RPMI8226 (cell line): ENCODE results near the gene ALDH4A1.
"Not testable (repeated sequence)": the region's sequence is repeated elsewhere in the genome, so short reads cannot be mapped to it uniquely, and the experiment has no call there.

Experiments
- DNase-seq: peaks from one replicate; pipeline ENCODE4 v3.0.0-alpha.2; 2015

ALDH4A1 gene

DNA sequence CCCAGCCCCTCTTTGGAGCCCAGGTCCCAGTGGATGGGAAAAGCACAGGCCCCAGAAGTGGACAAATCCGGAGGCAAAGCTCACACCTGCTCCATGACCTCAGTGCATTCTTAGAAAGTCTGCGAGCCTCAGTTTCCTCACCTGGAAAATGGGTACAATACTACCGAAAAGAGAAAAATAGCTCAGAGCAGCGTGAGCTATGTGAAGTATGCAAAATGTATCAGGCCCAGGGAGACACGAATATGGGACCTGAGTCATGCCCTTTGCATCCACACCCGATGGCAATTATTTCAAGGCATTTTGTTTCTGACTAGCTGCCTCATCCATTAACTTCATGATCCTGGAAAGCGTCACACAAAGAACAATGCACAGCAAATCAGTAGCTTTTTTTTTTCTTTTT is 9.2 kb downstream of the ALDH4A1 start:
- no peak for DNase-seq

- DNase-seq = not testable (repeated sequence)
These were observed 10.5 kb downstream of the ALDH4A1 start for GRCh38 chr1:18891858-18892257.

DNA sequence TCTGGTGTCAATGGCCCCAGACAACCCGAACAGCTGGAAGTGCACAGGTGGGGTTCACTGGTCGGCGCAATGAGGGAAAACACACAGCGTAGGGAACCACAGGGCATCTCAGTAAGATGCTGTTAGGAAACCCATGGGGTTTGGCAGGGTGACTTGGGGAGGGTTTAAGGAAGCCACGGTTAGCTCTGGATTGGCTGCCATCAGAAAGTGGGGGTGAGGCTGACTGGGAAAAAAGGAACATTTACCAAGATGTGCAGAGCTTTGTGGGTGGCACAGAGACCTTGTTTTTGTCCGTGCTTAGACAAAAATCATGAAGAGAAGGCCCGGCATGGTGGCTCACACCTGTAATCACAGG is 11.0 kb downstream of the ALDH4A1 start:
- no peak for DNase-seq

DNA sequence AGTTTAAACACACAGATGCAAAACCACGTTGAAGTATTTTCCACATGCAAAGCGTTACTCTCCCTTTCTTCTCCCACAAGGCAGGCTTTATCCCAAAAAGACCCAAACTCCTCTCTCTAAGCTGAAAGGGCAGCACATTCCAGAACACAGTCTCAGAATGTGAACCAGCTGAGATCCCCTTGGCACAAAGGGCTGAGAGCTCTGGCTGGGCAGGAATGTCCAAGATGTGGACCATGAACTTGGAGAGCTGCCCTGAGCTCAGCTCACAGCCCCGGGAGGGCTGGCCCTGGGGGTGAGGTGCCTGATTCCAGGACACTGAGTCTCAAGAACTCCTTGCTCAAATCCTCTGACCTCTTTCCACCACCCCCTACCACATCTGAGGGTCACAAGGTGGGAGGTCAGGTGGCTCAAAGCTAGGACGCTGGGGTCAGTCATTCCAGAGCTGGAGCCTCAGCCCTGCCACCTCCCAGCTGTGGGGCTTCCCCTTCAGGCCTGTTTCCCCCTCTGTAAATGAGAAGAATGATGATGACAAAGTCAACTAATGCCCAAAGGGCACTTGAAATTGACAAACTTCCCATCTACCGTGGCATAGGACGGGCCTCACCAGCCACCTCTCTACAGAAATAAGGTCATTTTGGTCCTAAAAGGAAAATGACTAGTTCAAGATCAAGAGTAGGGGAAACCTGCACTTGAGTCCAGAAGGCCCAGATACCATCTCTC is 11.5 kb downstream of the ALDH4A1 start:
- no peak for DNase-seq

GRCh38 chr1:18886003-18886335 is 16.4 kb downstream of the ALDH4A1 start:
- DNase-seq = no peak

DNA sequence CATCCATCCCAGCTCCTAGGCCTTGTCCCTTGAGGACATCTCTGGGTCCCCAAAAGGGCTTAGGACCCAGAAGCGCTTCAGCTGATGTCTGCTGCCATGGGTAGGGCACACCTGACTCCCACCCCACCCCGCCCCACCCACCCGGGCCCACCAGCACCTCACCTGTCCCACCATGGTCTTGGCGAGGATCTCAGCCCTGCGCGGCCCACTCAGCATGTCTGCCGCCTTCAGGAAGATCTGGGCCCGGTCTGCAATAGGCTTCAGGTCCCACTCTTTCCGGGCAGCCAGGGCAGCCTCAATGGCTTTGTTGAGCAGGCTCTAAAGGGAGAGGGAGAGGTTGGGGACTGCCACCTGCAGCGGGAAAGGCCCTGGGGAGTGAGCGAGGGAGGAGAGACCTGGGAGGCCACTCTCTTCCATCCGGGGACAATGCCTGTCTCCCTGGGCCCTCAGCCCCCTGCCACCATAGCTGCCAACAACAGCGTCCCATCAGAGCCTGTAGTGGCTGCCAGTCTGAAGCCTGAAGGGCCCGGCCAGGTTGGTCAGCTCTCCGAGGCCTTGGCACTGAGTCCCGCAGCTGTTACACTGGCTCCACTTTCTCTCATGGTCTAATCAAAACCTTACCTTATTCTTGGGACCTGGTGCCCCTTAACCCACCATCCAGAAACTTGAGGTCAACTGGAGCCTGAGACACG is 16.9 kb downstream of the ALDH4A1 start:
- DNase-seq = no peak

- no peak for DNase-seq
These were observed 17.6 kb downstream of the ALDH4A1 start for GRCh38 chr1:18884727-18885126.

- DNase-seq = no peak
These were observed 18.0 kb downstream of the ALDH4A1 start for GRCh38 chr1:18884419-18884717.

DNA sequence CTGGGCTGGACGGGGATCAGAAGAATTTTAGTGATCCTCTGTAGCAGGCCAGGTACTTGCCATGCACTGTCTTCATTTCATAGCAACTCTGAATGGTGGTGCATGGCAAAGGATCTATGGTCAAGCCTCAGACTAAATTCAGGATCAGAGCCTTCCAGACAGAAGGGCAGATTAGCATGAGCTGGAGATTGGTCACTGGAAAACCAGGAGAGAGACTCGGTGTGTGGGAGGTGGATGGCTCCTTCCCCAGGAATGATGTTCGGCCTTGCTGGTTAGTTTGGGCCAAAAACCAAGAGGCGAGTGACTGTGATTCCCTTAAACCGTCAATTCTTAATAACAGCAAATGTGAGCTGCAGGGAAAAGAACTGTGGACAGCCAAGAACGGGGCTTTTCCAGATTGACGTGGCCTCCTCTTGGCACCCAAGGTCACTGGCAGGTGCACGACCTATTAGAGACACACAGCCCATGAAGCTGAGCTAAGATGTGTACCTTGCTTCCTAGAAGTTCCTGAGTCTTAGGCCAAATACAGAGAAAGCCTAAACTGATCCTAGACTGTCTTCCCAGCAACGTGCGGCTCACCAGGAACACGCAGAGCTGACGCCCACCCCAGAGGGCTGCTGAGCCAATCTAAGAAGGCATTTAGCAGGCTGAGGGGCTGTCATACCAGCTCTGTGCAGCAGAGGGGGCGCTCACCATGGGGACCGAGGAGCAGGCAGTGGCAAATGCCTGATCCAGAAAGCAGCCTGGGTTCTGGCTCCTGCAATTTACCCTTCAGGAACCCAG is 18.5 kb downstream of the ALDH4A1 start:
- DNase-seq = peak; percentile 75

- no peak for DNase-seq
These were observed 19.3 kb downstream of the ALDH4A1 start for GRCh38 chr1:18883079-18883478.

- no peak for DNase-seq
These were observed 19.9 kb downstream of the ALDH4A1 start for GRCh38 chr1:18882486-18882885.

- no peak for DNase-seq
These were observed 20.5 kb downstream of the ALDH4A1 start for GRCh38 chr1:18881642-18882431.

DNA sequence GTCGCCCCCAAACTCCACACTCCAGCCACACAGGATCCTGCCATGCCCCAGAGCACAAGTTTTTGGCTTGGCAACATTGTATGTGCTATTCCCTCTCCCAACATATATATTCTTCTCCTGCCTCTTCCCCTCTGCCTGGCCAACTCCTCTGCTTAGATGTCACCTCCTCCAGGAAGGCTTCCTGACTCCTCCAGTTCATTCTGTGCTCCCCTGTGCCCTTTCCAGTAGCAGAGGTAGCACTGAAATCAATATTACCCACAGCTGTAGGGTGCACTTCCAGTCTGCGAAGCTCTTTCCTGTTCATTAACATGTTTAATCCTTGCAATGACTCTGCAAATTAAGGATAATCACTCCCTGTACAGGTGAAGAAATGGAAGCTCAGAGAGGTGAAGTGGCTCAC is 21.2 kb downstream of the ALDH4A1 start:
- no peak for DNase-seq

GRCh38 chr1:18880585-18880984 is 21.8 kb downstream of the ALDH4A1 start:
- no peak for DNase-seq

DNA sequence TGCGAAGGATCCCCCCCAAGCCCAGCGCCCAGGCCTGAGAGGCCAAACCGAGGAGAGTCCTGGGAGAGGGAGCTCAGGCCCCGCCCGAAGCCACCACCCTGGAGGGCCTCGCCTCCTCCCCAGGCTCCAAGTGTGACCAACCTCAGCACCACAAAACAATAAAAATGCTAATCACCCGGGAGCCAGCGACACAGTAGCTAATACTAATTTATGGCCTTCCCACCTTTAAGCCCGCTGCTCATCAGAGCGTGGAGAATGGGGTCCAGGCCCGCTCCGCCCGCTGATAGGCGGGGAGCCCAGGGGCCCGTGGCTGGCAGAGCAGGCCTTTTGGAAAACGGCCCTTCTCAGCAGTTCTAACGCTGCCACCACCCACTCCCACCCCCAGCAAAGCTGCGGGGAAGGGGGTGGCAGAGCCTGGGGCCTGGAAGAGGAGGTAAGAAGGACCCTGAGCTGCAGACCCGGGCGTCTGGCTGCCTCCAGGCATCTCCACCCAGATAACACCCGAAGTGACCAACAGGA is 22.5 kb downstream of the ALDH4A1 start:
- DNase-seq = no peak

DNA sequence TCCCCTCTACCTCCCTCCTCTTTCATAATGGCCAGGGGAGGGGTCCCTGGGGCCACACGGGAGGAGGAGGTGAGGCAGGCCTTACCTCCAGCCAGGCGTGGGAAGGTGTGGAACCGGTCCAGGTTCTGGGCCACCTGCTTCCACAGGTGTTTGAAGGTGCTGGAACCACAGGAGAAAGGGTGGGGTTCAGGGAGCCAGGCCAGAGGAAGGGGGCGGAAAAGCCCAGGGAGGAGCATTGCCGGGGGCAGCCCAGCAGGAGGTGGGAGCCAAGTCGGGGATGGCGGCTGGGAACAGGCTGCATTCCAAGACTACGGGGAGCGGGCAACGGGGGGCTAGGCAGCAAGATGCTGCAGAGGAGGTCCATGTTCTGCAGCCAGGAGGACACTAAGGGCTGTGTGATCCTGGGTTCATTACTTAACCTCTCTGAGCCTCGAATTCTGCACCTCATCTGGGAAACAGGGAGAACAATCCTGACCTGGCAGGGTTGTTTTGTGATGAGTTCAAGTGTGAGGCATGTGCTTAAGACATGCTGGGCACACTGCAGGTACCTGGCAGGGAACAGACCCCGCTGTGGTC is 23.1 kb downstream of the ALDH4A1 start:
- no peak for DNase-seq

- no peak for DNase-seq
These were observed 23.7 kb downstream of the ALDH4A1 start for GRCh38 chr1:18878538-18879214.

DNA sequence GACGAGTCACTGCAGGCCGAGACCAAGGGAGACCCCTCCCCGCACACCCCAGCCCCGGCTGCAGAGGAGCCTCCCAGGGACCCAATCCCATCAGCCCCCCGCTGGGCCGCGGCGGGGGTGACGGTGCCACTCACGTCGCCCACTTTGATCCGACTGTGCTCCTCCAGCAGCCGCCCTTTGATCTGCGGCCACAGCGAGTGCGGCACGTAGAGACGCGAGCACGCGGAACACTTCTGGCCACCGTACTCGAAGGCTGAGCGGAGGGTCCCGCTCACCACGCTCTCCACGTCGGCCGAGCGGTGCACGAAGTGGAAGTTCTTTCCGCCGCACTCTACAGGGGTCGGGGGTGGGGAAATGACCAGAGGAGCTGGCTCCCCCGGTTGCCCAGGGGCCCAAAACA is 25.1 kb downstream of the ALDH4A1 start:
- DNase-seq = no peak

DNA sequence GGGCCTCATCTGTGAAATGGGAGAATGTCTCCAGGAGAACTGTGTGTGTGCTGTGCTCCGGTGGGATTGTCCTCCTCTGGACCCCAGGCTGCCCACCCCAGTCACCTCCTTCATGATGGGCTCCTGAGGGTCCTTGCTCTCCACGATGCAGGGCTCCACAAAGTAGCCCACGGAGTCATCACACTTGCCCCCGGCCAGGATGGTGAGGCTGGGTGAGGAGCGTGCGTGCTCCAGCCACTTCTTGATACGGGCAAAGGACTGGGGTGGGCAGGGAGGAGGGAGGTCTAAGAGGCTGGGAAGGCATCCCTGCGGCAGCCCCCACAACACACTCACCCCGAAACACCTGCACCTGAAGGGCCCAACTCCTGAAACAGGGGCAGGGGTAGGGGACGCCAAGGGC is 26.1 kb downstream of the ALDH4A1 start:
- DNase-seq = no peak

DNA sequence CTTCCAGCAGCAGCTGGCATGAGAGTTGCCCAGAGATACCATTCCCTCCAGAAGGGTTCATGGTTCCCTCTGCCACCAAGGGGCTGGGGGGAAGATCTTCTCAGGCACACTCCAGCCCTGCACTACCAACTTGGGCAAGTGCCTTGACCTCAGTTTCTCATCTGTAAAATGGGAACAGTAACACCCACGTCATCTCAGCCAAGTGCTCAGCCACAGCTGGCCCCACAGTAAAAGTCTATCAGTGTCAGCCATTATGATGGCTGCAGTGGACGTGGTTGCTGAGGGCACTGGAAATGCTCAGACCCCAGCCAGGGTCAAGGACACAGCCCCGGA is 26.6 kb downstream of the ALDH4A1 start:
- DNase-seq = no peak

- DNase-seq = peak; percentile 88
These were observed 27.1 kb downstream of the ALDH4A1 start for GRCh38 chr1:18875107-18875795.

- DNase-seq = no peak
These were observed 27.8 kb downstream of the ALDH4A1 start for GRCh38 chr1:18874600-18874999.
